ENCODE results near the gene SPATC1L.
"Not testable (repeated sequence)": the region's sequence is repeated elsewhere in the genome, so short reads cannot be mapped to it uniquely, and the experiment has no call there.

Gene SPATC1L

GRCh38 chr21:46150491-46151121 lies 33.7 kb downstream of the SPATC1L start:
- no peak for DNase-seq

GRCh38 chr21:46150073-46150472 lies 34.2 kb downstream of the SPATC1L start:
- no peak for DNase-seq

GRCh38 chr21:46149205-46149901 lies 34.9 kb downstream of the SPATC1L start:
- no peak for DNase-seq

- DNase-seq: no peak
Observed at GRCh38 chr21:46148106-46148505, 36.2 kb downstream of the SPATC1L start.

GRCh38 chr21:46147429-46147828 lies 36.8 kb downstream of the SPATC1L start:
- not testable (repeated sequence) for DNase-seq

- DNase-seq: no peak
Observed at GRCh38 chr21:46146856-46147255, 37.4 kb downstream of the SPATC1L start.

- no peak for DNase-seq
Observed at GRCh38 chr21:46145840-46146691, 38.2 kb downstream of the SPATC1L start.

GRCh38 chr21:46145159-46145839 lies 39.0 kb downstream of the SPATC1L start:
- no peak for DNase-seq

GRCh38 chr21:46144464-46145070 lies 39.7 kb downstream of the SPATC1L start:
- DNase-seq: peak in 1 of 14 donors; percentile 8

GRCh38 chr21:46142582-46143473 lies 41.4 kb downstream of the SPATC1L start:
- DNase-seq: no peak

GRCh38 chr21:46141767-46142581 lies 42.3 kb downstream of the SPATC1L start:
- DNase-seq: no peak

- DNase-seq: not testable (repeated sequence)
Observed at GRCh38 chr21:46140352-46141003, 43.8 kb downstream of the SPATC1L start.

- DNase-seq: no peak
Observed at GRCh38 chr21:46139686-46140085, 44.6 kb downstream of the SPATC1L start.

- no peak for DNase-seq
Observed at GRCh38 chr21:46138383-46138970, 45.8 kb downstream of the SPATC1L start.

- DNase-seq: no peak
Observed at GRCh38 chr21:46137908-46138307, 46.4 kb downstream of the SPATC1L start.

GRCh38 chr21:46136739-46137349 lies 47.4 kb downstream of the SPATC1L start:
- no peak for DNase-seq

- no peak for DNase-seq
Observed at GRCh38 chr21:46135782-46136395, 48.4 kb downstream of the SPATC1L start.
